HG03135 (cell line): Measurements from ENCODE around the gene PSTPIP1.
A peak's percentile ranks its signal among the peaks of the same experiment; 100 is the strongest.

ENCODE experiments used
- ATAC-seq: cut with Tn5 transposase; IDR thresholded peaks from one replicate; pipeline ENCODE4 v1.9.1; 2021; ENCODE audit warnings: mild to moderate bottlenecking, moderate library complexity; ENCODE audit not compliant: unreplicated experiment

Gene PSTPIP1

DNA sequence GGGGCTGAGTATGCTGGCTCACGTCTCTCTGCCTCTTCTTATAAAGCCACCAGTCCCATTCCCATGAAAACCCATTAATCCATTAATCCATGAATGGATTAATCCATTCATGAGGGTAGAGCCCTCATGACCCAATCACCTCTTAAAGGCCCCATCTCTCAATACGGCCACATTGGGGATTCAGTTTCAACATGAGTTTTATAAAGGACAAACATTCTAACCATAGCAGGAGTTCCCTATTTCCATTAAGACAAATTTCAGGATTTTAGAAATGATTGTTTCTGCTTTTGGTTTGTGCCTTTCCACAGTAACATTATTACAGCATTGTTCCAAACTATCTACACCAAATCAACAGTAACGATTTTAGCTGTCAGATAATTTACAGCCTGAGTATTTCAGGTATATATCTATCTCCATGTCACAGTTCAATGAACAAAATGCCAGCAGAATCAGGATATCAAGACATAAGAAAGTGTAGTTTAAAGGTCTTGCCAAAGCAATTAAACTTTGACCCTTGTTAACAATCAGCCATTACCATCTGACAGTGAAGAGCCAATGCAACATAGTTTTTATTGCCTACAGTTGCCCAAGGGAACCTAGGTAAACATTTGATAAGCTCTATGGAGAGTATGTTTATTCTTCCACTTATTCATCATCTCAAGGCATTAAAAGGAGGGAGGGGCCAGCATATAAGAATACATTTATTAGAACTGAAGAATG lies 72.2 kb downstream of the PSTPIP1 start:
- no peak for ATAC-seq

GRCh38 chr15:77067691-77068367 lies 72.9 kb downstream of the PSTPIP1 start:
- ATAC-seq = no peak

- no peak for ATAC-seq
Measured at GRCh38 chr15:77068633-77069032, 73.7 kb downstream of the PSTPIP1 start.

- no peak for ATAC-seq
Measured at GRCh38 chr15:77069521-77070121, 74.7 kb downstream of the PSTPIP1 start.

DNA sequence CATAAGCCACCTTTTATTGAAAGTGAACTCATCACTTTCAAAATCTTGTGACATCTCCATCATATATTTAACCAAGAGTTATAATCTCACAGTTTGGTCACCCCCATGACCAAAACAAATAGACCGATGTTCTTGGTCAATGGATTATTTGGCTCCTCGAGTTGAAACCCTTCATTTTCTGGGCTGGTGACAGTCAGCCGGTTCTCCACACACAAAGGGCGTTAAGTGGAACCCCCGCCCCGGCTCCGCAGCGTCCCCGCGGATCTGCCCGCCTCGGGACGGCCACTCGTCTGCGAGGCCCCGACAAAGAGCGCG lies 75.2 kb downstream of the PSTPIP1 start:
- ATAC-seq = no peak

DNA sequence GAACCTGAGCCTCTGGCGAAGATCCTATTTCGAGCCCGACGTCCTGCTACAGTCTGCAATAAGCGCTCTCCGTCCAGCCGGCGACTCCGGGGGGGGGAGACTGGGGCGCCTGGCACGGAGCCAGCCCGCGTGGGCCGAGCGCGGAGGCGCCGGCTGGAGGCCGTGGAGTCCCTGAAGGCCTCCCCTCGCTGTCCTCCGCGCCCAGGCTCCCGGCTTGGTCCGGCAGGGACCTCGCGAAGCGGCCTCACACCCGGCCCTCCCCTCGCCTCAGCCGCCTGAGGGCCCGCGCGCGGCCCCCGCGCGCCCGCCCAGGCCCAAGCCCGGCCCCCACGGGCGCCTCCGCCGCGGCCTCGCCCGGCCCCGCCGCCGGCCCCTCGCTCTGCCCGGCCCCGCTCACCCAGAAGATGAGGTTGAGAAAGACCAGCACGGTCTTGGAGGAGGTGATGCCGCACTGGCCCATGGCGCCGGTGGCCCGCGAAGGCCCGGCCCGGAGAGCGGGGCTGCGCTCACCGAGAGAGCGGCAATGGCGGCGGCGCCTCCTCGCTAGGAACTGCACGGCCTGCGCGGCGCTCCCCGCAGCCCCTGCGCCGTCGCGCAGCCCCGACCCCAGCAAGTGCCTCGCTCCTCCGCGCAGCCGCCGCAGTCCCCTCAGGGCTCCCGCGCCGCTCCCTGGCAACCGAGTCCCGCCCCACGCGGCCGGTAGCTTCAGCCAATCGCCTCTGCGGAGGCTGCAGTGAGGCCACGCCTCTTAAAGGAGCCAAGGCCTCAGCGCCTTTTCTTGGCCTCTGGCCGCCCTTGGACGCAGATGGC lies 75.8 kb downstream of the PSTPIP1 start, which contains the start of gene TSPAN3:
Gene TSPAN3, minus strand, starts transcription at position 615 of the 810 bp plus-strand sequence. Its CDS starts 155 bp downstream, at position 460.
- peak; percentile 94 for ATAC-seq

GRCh38 chr15:77071305-77072223 lies 76.6 kb downstream of the PSTPIP1 start:
- ATAC-seq = no peak

DNA sequence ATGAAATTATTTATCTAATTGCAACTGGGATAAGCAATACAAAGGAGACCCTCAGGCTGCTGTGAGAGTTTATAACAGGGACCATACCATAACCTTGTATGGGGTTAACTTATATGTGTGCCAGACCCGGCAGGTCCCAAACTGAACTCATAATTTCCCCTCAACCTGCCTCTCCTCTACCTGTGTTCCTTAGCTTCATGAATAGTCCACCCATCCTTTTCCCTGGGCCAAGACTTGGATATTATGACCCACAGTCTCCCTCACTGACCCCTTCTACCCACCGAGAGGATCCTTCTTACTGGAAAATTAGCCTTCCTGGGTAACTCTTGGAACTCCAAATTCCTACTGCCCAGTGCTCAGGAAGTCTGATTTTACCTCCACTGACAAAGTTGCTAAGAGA lies 79.4 kb downstream of the PSTPIP1 start:
- ATAC-seq = no peak

DNA sequence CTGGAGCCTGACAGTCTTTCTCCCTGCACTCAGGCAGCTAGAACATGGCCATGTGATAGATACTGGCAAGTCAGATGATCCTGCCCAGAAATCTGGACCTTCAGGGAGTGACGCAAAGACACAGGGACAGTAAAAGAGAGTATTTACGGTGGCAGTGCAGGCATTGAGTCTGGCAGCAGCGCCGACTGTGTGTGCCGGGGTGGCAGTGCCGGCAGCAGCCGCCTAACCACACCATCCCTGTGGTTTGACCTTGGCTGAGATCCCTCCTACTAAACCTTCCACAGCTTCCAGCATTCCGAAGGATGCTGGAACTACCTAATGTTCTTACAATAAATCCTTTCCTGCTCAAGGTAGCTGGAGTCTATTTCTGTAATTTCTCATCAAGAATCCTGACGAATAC lies 80.6 kb downstream of the PSTPIP1 start:
- ATAC-seq = no peak

- no peak for ATAC-seq
Measured at GRCh38 chr15:77076323-77076915, 81.5 kb downstream of the PSTPIP1 start.

DNA sequence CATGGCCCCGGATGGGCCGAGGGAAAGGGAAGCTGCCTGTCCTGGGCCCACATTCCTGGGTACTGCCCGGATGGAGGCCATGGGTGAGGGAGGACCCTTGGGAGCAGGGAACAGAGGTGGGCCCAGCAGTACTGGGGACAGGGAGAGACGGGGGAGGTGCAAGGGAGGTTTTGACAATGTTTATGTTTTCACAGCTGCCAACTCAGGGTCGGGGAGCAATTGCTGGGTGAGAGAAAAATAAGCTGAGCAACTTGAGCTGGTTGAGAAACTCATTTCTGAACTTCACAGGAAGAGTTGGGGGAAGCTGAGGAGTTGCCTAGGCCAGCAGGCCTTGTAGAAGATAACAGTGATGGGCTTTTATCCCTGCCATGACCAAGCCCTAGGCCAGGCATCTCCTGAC lies 87.0 kb downstream of the PSTPIP1 start:
- no peak for ATAC-seq

GRCh38 chr15:77083381-77084160 lies 88.6 kb downstream of the PSTPIP1 start:
- ATAC-seq = peak; percentile 78

DNA sequence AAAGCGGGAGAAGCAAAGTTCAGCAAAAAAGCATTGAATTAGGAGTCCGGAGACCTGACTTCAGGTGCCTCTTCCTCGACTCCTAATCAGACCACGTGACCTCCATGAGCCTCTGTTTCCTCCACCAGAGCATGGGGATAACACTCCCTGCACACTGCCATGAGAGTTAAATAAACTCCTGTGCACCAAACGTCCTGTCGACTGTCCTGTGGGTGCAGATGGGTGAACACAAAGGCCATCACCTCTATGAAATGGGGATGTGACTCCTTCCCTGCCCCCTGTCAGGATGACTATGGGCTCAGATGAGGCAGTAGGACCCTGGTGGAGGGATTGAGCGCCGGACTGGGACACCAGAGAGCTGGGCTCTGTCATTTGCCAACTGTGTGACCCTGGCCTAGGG lies 89.5 kb downstream of the PSTPIP1 start:
- no peak for ATAC-seq

DNA sequence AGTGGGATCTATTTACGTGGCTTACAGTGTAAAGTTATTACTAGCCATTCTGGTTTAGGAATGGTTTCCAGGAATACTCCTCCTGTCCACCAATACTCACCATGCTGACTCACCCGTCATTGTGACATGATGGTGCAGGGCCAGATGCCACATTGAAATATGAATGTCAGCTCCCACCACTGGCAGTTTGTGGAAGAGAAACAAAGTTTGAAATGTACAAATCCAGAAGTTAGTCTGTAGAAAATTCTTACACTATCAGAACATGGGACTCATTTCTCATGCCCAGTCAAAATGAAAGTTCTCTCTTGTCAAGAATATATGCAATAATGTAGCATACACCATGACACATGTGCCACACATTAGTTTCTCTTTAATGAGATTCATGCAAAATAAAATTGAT lies 90.4 kb downstream of the PSTPIP1 start:
- ATAC-seq = no peak
